Endothelial cell of umbilical vein (primary cell): ENCODE measurements around the gene COL4A1. TPM values are rescaled to one million over a fixed set of nuclear protein-coding genes. Genes with fewer than 3 reads are reported as not detected.

Experiments used
- BruUV-seq: library from RNA; stranded (reverse); fragments of 400-500 nt; replicated peaks from 2 replicates; lab custom pipeline; 2021; lab: Mats Ljungman, UMichigan
- CTCF ChIA-PET: fragments of 300-600, 350-600 bp; sonication (Branson Sonifier 250); formaldehyde crosslinking; loops from one replicate; lab custom pipeline; 2021; ENCODE audit warnings: antibody characterized with exemption, inconsistent platforms; lab: Charles Lee
- POLR2A ChIA-PET: fragments of 300-600, 350-600 bp; sonication (Branson Sonifier 250); formaldehyde crosslinking; loops from one replicate; lab custom pipeline; 2021; ENCODE audit warnings: antibody characterized with exemption, inconsistent platforms; lab: Charles Lee
- DNase-seq: peaks from one replicate; pipeline ENCODE4 v3.0.0-alpha.2; 2011; ENCODE audit warnings: low read depth, low spot score
- FAIRE-seq: peaks from 2 replicates; lab custom pipeline; 2011; peaks lifted over from hg19 to GRCh38; lab: Jason Lieb, UNC
- H2AFZ ChIP-seq: 2 replicates; pipeline ENCODE4 v1.6.0; 2012; ENCODE audit warnings: low read depth, low read length, control low read depth, inconsistent platforms
- H3K27ac ChIP-seq: 2 replicates; pipeline ENCODE4 v1.5.1; 2011; ENCODE audit warnings: low read depth, mild to moderate bottlenecking, control low read depth, low read length, moderate library complexity; ENCODE audit not compliant: insufficient read depth
- H3K27me3 ChIP-seq, 2 experiments: 2 replicates each; pipeline versions ENCODE4 v1.6.0 to v1.6.1; 2011; ENCODE audit warnings: low read length in 2 of 2, mixed read lengths in 1 of 2; ENCODE audit not compliant: control insufficient read depth in 2 of 2, insufficient read depth in 2 of 2
- H3K36me3 ChIP-seq, 2 experiments: 2 replicates in 1 of 2; 3 replicates in 1 of 2; pipeline ENCODE4 v1.5.1; 2011; ENCODE audit warnings: low read length in 2 of 2, mild to moderate bottlenecking in 1 of 2, moderate library complexity in 1 of 2; ENCODE audit not compliant: control insufficient read depth in 2 of 2, insufficient read depth in 2 of 2; ENCODE audit errors: extremely low read depth in 1 of 2
- H3K4me1 ChIP-seq: 3 replicates; pipeline ENCODE4 v1.5.1; 2011; ENCODE audit warnings: mild to moderate bottlenecking, low read length; ENCODE audit not compliant: control insufficient read depth, insufficient read depth; ENCODE audit errors: extremely low read depth
- H3K4me2 ChIP-seq: 2 replicates; pipeline ENCODE4 v1.6.1; 2011; ENCODE audit warnings: low read length, control low read depth, mixed read lengths; ENCODE audit not compliant: insufficient read depth
- H3K4me3 ChIP-seq, 3 experiments: fragments of 200-600 bp in 1 of 3; sonication (generic), shearing (Covaris generic) in 1 of 3; replicated peaks in 1 of 3; 2 replicates each; pipeline ENCODE4 v1.5.1; 2011 to 2016; ENCODE audit warnings: control low read depth in 3 of 3, low read length in 3 of 3, mild to moderate bottlenecking in 2 of 3, inconsistent platforms in 1 of 3, low read depth in 1 of 3, moderate library complexity in 1 of 3; ENCODE audit not compliant: insufficient read depth in 1 of 3
- H3K79me2 ChIP-seq: 2 replicates; pipeline ENCODE4 v1.6.0; 2012; ENCODE audit warnings: low read length, inconsistent platforms; ENCODE audit not compliant: control insufficient read depth, insufficient read depth
- H3K9ac ChIP-seq: replicated peaks from 2 replicates; pipeline ENCODE3; 2011; ENCODE audit warnings: low read length, control low read depth; ENCODE audit not compliant: insufficient read depth; ENCODE audit errors: extremely low read depth
- H3K9me1 ChIP-seq: replicated peaks from 3 replicates; pipeline ENCODE4 v1.6.0; 2011; ENCODE audit warnings: mild to moderate bottlenecking, low read length; ENCODE audit not compliant: control insufficient read depth, insufficient read depth; ENCODE audit errors: extremely low read depth
- H3K9me3 ChIP-seq: replicated peaks from 2 replicates; pipeline ENCODE4 v1.5.1; 2012; ENCODE audit warnings: low read length, inconsistent platforms; ENCODE audit not compliant: control insufficient read depth, insufficient read depth
- H4K20me1 ChIP-seq: replicated peaks from 2 replicates; pipeline ENCODE3; 2011; ENCODE audit warnings: mild to moderate bottlenecking, low read length; ENCODE audit not compliant: control insufficient read depth, insufficient read depth; ENCODE audit errors: extremely low read depth
- CTCF ChIP-seq, 2 donors: IDR thresholded peaks; 1 replicate in 1 of 2; 2 replicates in 1 of 2; pipeline ENCODE4 v1.5.1; 2011; ENCODE audit warnings: low read length in 2 of 2, mild to moderate bottlenecking in 2 of 2, moderate library complexity in 2 of 2, control low read depth in 1 of 2, inconsistent platforms in 1 of 2, low read depth in 1 of 2; ENCODE audit not compliant: insufficient read depth in 1 of 2; ENCODE audit errors: extremely low read depth in 1 of 2
- EZH2 ChIP-seq: IDR thresholded peaks from 2 replicates; pipeline ENCODE4 v1.6.1; 2012; ENCODE audit warnings: borderline replicate concordance, low read depth, mild to moderate bottlenecking, moderate library complexity, low read length, inconsistent platforms; ENCODE audit not compliant: severe bottlenecking
- FOS ChIP-seq: IDR thresholded peaks from 2 replicates; pipeline ENCODE4 v1.6.1; 2011; ENCODE audit warnings: mild to moderate bottlenecking, low read length, moderate library complexity, borderline replicate concordance; ENCODE audit not compliant: insufficient read depth
- GATA2 ChIP-seq: IDR thresholded peaks from 2 replicates; pipeline ENCODE4 v1.7.0; 2011; ENCODE audit warnings: low read depth, mild to moderate bottlenecking, moderate library complexity, mixed read lengths, low read length; ENCODE audit not compliant: insufficient read length, insufficient read depth
- JUN ChIP-seq: IDR thresholded peaks from 2 replicates; pipeline ENCODE4 v1.6.1; 2011; ENCODE audit warnings: borderline replicate concordance, low read depth; ENCODE audit not compliant: insufficient read length, insufficient read depth
- MAX ChIP-seq: IDR thresholded peaks from 2 replicates; pipeline ENCODE4 v1.6.1; 2011; ENCODE audit not compliant: insufficient read depth, insufficient read length
- MYC ChIP-seq: IDR thresholded peaks from one replicate; pipeline ENCODE4 v1.6.1; 2011; ENCODE audit warnings: mild to moderate bottlenecking, low read depth, low read length
- POLR2A ChIP-seq: IDR thresholded peaks from 2 replicates; pipeline ENCODE4 v1.6.1; 2012; ENCODE audit warnings: low read depth, mild to moderate bottlenecking, control low read depth, low read length
- POLR2AphosphoS5 ChIP-seq: IDR thresholded peaks from 2 replicates; pipeline ENCODE4 v1.6.1; 2012; ENCODE audit warnings: low read depth, mild to moderate bottlenecking, control low read depth, low read length, moderate library complexity; ENCODE audit not compliant: insufficient read depth
- dilution Hi-C: fragments of 300-500 bp; cut with MboI; formaldehyde crosslinking; loops from one replicate; pipeline ENCODE4 v1.15.0; 2019; ENCODE audit warnings: low sequenced_read_pairs; ENCODE audit not compliant: extremely low pct_ligation_motif_present
- intact Hi-C: fragments of 100-400 bp; cut with micrococcal nuclease; formaldehyde crosslinking; loops from one replicate; pipeline ENCODE4 v1.10.0; 2022
- polyA plus RNA-seq, 4 experiments: library from polyadenylated mRNA; depleted of rRNA in 3 of 4; stranded (reverse) in 3 of 4; unstranded in 1 of 4; fragments of >200 nt; gene quantifications; 2 replicates each; pipeline versions ENCODE4 v1.2.1 to v1.2.3, GENCODE V29; 2011 to 2012; ENCODE audit warnings: missing spikeins in 1 of 4
- total RNA-seq: library from RNA; stranded (reverse); gene quantifications from 2 replicates; pipeline ENCODE4 v1.2.3, GENCODE V29; 2021

Gene COL4A1
- total and polyA plus RNA-seq, 2 donors (not counting 3 experiments of a cell fraction or from before 2014, with no cell fraction given), result 384 to 1,119 TPM

- peaks cover 37% of the 10 kb centered on the region for H3K4me1 ChIP-seq
- no peak overlapping the region for H3K4me3 ChIP-seq
- no peak for DNase-seq
- no peak overlapping the region for H3K9ac ChIP-seq
- ChIA-PET POLR2A (no interaction called here), CTCF (interaction anchor here (1.2 to 2.4 kb wide), 4 partner anchors 11 to 174 kb away, joined by 4 to 7 read pairs (median 5); no protein-coding TSS in a partner anchor)
- FAIRE-seq, result no peak
- no TSS peak for BruUV-seq
- TF ChIP-seq CTCF (IDR thresholded peaks at IDR 0.05; ENCODE audit: extremely low read depth in 1 of 2, insufficient read depth in 1 of 2, low read depth in 1 of 2, low read length in 2 of 2) (no peak), POLR2A (no peak), MYC (no peak), JUN (no peak), EZH2 (no peak), FOS (no peak), MAX (no peak), GATA2 (no peak), POLR2AphosphoS5 (no peak)
- H3K27ac ChIP-seq, result no peak overlapping the region
- H3K36me3 ChIP-seq, result peaks cover 0 to 7% of the 10 kb centered on the region in 2 experiments
- no peak overlapping the region for H2AFZ ChIP-seq
- no peaks in the 10 kb centered on the region for H4K20me1 ChIP-seq
- H3K9me3 ChIP-seq, result no peaks in the 10 kb centered on the region
- H3K79me2 ChIP-seq, result peaks cover 19% of the 10 kb centered on the region
- intact Hi-C loops (no loop called here), dilution Hi-C loops (no loop called here)
- no peaks in the 10 kb centered on the region for H3K9me1 ChIP-seq
- no peaks in the 10 kb centered on the region for H3K27me3 ChIP-seq
- no peak overlapping the region for H3K4me2 ChIP-seq
Observed at GRCh38 chr13:110244071-110244830, 62.7 kb downstream of the COL4A1 start.
